Measurements from ENCODE around the gene ABHD16A. TPM values are rescaled to one million over a fixed set of nuclear protein-coding genes. Genes with fewer than 3 reads are reported as not detected.

ABHD16A gene
- total and polyA plus RNA-seq, 2 of the 13 experiments (the other 11 are each of a cell fraction or from before 2014, with no cell fraction given), result 43.5 to 45.4 TPM

DNA sequence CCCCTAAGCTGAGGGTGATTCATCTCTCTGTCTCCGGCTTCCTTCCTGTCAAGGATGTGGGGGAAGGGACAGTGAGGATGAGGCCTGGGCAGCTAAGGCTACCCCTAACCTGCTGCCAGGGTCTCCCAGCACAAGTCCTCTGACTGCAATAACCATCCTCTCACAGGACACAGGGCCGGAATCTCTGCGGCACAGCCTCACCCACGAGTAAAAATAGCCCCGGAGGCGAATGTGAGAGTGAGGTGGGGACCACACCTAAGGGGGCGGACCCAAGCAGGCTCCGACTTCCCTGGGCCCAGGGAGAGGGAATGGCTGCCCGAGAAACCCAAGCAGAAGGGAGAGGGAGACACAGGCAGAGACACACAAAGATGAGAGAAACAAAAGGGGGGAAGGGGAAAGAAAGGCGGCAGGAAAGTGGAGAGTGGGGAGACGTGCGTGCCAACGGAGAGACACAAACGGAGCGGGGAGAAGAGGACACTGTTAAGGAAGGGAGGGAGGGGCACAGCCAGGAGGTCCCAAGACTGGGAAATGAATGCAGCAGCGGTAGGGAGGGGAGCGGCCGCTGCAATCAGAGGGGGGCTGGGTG is 31.8 kb upstream of the ABHD16A start (continued):
- TF ChIP-seq, protein P1, sequence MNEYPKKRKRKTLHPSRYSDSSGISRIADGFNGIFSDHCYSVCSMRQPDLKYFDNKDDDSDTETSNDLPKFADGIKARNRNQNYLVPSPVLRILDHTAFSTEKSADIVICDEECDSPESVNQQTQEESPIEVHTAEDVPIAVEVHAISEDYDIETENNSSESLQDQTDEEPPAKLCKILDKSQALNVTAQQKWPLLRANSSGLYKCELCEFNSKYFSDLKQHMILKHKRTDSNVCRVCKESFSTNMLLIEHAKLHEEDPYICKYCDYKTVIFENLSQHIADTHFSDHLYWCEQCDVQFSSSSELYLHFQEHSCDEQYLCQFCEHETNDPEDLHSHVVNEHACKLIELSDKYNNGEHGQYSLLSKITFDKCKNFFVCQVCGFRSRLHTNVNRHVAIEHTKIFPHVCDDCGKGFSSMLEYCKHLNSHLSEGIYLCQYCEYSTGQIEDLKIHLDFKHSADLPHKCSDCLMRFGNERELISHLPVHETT (CRISPR knock-in tag; conservative IDR thresholded peaks at IDR 0.05), result no peak
- TF ChIP-seq SP1 (IDR thresholded peaks at IDR 0.05) (no peak), SP1 (CRISPR knock-in tag; IDR thresholded peaks at IDR 0.05) (no peak), ETV6 (CRISPR knock-in tag; conservative IDR thresholded peaks at IDR 0.05) (0 out of 2 replicates have a peak, but pooled peaks have one; percentile 12), LCORL (IDR thresholded peaks at IDR 0.05) (no peak), LCORL (CRISPR knock-in tag; IDR thresholded peaks at IDR 0.05) (0 out of 2 replicates have a peak, but pooled peaks have one; percentile 13), ZNF773 (CRISPR knock-in tag; IDR thresholded peaks at IDR 0.05; ENCODE audit: borderline replicate concordance) (no peak), CREM (IDR thresholded peaks at IDR 0.05) (no peak), CREM (CRISPR knock-in tag; IDR thresholded peaks at IDR 0.05) (no peak), ZNF670 (CRISPR knock-in tag; IDR thresholded peaks at IDR 0.05; ENCODE audit: borderline replicate concordance) (peak; percentile 58; the same call in 1 of the 2 replicates), ZZZ3 (CRISPR knock-in tag; IDR thresholded peaks at IDR 0.05; ENCODE audit: borderline replicate concordance) (no peak), MIER3 (CRISPR knock-in tag; IDR thresholded peaks at IDR 0.05; ENCODE audit: borderline replicate concordance) (no peak), AHR (CRISPR knock-in tag; IDR thresholded peaks at IDR 0.05) (no peak), TCF7 (IDR thresholded peaks at IDR 0.05; ENCODE audit: low read depth) (no peak), DR1 (CRISPR knock-in tag; IDR thresholded peaks at IDR 0.05) (no peak), ZNF496 (CRISPR knock-in tag; IDR thresholded peaks at IDR 0.05; ENCODE audit: insufficient replicate concordance) (no peak), NR1H2 (CRISPR knock-in tag; IDR thresholded peaks at IDR 0.05; ENCODE audit: borderline replicate concordance, low read depth) (no peak), ATF1 (CRISPR knock-in tag; IDR thresholded peaks at IDR 0.05) (no peak), NFE2L1 (CRISPR knock-in tag; IDR thresholded peaks at IDR 0.05; ENCODE audit: borderline replicate concordance) (no peak), SOX13 (IDR thresholded peaks at IDR 0.05) (no peak), SOX13 (CRISPR knock-in tag; conservative IDR thresholded peaks at IDR 0.05 in 1 of 2, IDR thresholded peaks at IDR 0.05 in 1 of 2) (peak in 1 of 2 experiments; percentile 28; a peak in 1 of 4 replicates), SMARCC2 (IDR thresholded peaks at IDR 0.05) (no peak)
- TF ChIP-seq, protein P2, sequence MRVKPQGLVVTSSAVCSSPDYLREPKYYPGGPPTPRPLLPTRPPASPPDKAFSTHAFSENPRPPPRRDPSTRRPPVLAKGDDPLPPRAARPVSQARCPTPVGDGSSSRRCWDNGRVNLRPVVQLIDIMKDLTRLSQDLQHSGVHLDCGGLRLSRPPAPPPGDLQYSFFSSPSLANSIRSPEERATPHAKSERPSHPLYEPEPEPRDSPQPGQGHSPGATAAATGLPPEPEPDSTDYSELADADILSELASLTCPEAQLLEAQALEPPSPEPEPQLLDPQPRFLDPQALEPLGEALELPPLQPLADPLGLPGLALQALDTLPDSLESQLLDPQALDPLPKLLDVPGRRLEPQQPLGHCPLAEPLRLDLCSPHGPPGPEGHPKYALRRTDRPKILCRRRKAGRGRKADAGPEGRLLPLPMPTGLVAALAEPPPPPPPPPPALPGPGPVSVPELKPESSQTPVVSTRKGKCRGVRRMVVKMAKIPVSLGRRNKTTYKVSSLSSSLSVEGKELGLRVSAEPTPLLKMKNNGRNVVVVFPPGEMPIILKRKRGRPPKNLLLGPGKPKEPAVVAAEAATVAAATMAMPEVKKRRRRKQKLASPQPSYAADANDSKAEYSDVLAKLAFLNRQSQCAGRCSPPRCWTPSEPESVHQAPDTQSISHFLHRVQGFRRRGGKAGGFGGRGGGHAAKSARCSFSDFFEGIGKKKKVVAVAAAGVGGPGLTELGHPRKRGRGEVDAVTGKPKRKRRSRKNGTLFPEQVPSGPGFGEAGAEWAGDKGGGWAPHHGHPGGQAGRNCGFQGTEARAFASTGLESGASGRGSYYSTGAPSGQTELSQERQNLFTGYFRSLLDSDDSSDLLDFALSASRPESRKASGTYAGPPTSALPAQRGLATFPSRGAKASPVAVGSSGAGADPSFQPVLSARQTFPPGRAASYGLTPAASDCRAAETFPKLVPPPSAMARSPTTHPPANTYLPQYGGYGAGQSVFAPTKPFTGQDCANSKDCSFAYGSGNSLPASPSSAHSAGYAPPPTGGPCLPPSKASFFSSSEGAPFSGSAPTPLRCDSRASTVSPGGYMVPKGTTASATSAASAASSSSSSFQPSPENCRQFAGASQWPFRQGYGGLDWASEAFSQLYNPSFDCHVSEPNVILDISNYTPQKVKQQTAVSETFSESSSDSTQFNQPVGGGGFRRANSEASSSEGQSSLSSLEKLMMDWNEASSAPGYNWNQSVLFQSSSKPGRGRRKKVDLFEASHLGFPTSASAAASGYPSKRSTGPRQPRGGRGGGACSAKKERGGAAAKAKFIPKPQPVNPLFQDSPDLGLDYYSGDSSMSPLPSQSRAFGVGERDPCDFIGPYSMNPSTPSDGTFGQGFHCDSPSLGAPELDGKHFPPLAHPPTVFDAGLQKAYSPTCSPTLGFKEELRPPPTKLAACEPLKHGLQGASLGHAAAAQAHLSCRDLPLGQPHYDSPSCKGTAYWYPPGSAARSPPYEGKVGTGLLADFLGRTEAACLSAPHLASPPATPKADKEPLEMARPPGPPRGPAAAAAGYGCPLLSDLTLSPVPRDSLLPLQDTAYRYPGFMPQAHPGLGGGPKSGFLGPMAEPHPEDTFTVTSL (CRISPR knock-in tag; IDR thresholded peaks at IDR 0.05; ENCODE audit: borderline replicate concordance), result no peak
- TF ChIP-seq, protein P3, sequence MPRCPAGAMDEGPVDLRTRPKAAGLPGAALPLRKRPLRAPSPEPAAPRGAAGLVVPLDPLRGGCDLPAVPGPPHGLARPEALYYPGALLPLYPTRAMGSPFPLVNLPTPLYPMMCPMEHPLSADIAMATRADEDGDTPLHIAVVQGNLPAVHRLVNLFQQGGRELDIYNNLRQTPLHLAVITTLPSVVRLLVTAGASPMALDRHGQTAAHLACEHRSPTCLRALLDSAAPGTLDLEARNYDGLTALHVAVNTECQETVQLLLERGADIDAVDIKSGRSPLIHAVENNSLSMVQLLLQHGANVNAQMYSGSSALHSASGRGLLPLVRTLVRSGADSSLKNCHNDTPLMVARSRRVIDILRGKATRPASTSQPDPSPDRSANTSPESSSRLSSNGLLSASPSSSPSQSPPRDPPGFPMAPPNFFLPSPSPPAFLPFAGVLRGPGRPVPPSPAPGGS (CRISPR knock-in tag; IDR thresholded peaks at IDR 0.05), result peak; percentile 36; the same call in 1 of the 2 replicates
